MM.1S (cell line): ENCODE data around the gene ARID4B.

ENCODE experiments used
- CTCF ChIP-seq: fragments of 300-600 bp; sonication (generic); IDR thresholded peaks from 2 replicates; pipeline ENCODE4 v1.5.1; 2016; ENCODE audit warnings: antibody characterized with exemption, low read length, mixed read lengths
- EZH2 ChIP-seq: fragments of 300-600 bp; sonication (generic); optimal IDR thresholded peaks from 2 replicates; pipeline ENCODE3; 2017; ENCODE audit warnings: low read depth, mild to moderate bottlenecking, antibody characterized with exemption, low read length, mixed read lengths
- EZH2phosphoT487 ChIP-seq: fragments of 300-600 bp; sonication (generic); IDR thresholded peaks from 2 replicates; pipeline ENCODE4 v1.6.1; 2018; ENCODE audit warnings: antibody characterized with exemption, low read length

- TF ChIP-seq CTCF = no peak
- TF ChIP-seq EZH2 = no peak
- TF ChIP-seq EZH2phosphoT487 = no peak
These were observed 12.8 kb downstream of the ARID4B start for GRCh38 chr1:235315173-235315572.
